SJCRH30 (cell line): ENCODE data around the gene SHISAL2A. TPM values are rescaled to one million over a fixed set of nuclear protein-coding genes. Genes with fewer than 3 reads are reported as not detected.

Experiments
- DNase-seq, 2 experiments: peaks; one replicate each; pipeline ENCODE4 v3.0.0-alpha.2; 2015 to 2020
- H3K27ac ChIP-seq: fragments of 250-450 bp; sonication (Bioruptor Pico); 2 replicates; pipeline ENCODE4 v1.5.1; 2020; ENCODE audit warnings: mild to moderate bottlenecking, moderate library complexity
- H3K27me3 ChIP-seq: fragments of 250-450 bp; sonication (Bioruptor Pico); 2 replicates; pipeline ENCODE4 v1.5.1; 2020; ENCODE audit warnings: mild to moderate bottlenecking, moderate library complexity
- H3K36me3 ChIP-seq: fragments of 250-450 bp; sonication (Bioruptor Pico); 2 replicates; pipeline ENCODE4 v1.5.1; 2020; ENCODE audit warnings: mild to moderate bottlenecking, moderate library complexity
- H3K4me1 ChIP-seq: fragments of 250-450 bp; sonication (Bioruptor Pico); 2 replicates; pipeline ENCODE4 v1.5.1; 2020; ENCODE audit warnings: mild to moderate bottlenecking, moderate library complexity
- H3K4me3 ChIP-seq: fragments of 250-450 bp; sonication (Bioruptor Pico); 2 replicates; pipeline ENCODE4 v1.5.1; 2020; ENCODE audit warnings: mild to moderate bottlenecking, moderate library complexity
- H3K9me3 ChIP-seq: fragments of 250-450 bp; sonication (Bioruptor Pico); replicated peaks from 2 replicates; pipeline ENCODE4 v1.5.1; 2020; ENCODE audit warnings: mild to moderate bottlenecking, moderate library complexity
- total RNA-seq: library from RNA; depleted of rRNA; stranded (reverse); fragments of >200 nt; shearing (Covaris generic); gene quantifications from 2 replicates; pipeline ENCODE4 v1.2.3, GENCODE V29; 2014

Gene SHISAL2A
- total RNA-seq, 1 experiment from 2014 or later, result not detected

DNA sequence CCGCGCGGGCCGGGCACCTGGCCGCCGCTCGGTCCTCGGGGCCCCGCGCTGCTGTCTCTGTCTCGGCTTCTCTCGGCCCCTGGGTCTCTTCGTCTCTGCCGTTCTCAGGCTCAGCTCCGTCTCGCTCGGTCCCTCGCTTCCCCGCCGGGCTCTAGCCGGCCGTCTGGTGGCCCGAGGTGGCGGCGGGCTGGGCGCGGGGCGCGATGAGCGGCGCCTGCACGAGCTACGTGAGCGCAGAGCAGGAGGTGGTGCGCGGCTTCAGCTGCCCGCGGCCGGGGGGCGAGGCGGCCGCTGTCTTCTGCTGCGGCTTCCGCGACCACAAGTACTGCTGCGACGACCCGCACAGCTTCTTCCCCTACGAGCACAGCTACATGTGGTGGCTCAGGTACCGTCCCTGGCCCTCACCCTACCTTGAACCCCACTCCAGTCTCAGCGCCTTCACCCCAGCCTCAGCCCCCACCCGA, 355 bp downstream of the SHISAL2A start:
- Histone ChIP-seq H3K27ac (no peak overlapping the region), H3K27me3 (no peaks in the 10 kb centered on the region), H3K4me1 (no peaks in the 10 kb centered on the region), H3K36me3 (no peaks in the 10 kb centered on the region), H3K4me3 (peak overlapping the region; percentile 27; the same call in 1 of the 2 replicates), H3K9me3 (no peaks in the 10 kb centered on the region)
- DNase-seq, result no peak

DNA sequence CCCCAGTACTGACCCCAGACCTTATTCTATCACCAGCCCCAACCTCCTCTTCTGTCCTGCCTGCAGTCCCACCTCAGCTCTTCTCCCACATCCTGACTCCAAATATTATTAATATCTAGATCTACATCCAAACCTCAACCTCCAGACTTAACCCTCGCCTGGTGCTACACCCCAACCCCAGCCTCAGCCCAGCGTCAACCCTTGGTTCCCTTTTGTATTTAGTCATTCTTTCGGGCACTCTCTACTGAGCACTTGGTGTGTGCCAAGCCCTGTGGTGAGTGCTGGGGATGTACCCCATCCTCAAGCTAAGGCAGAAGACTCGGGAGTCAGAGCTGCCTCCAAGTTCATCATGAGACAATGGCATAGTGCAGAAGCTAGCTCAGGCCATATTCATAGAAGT, 1.1 kb downstream of the SHISAL2A start:
- Histone ChIP-seq H3K36me3 (no peaks in the 10 kb centered on the region), H3K9me3 (no peaks in the 10 kb centered on the region)
- DNase-seq, result no peak

DNA sequence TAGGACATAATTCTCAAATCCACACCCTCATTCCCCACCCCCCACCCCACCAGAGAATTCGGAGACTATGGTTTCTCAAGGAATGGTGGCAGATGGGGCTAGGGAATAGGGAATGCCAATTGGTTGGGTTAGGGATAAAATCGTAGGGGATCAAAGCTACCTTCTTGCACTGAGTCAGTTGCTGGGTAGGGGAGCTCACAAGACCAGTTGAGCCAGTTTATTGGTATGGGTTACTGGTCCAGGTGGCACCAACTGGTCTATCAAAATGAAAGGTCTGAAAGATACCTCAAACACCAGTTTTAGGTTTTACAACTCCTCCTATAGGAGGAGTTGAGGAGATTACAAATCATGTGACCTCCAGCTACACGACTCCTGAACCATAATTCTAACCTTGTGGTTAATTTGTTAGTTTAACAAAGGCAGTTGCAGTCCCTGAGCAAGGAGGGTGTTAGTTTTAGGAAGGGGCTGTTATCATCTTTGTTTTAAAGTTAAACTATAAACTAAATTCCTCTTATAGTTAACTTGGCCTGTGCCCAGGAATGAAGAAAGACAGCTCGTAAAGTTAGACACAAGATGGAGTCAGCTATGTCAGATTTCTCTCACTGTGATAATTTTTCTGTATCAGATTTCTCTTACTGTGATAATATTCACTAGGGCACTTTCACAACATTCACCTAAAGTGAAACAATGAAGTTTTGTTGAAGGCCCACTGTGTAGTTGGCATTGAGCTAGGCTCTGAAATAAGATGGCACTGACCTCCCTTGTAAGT, 2.5 kb downstream of the SHISAL2A start:
- DNase-seq, result no peak
- Histone ChIP-seq H3K36me3 (no peaks in the 10 kb centered on the region), H3K4me3 (no peak overlapping the region), H3K9me3 (no peaks in the 10 kb centered on the region), H3K4me1 (no peaks in the 10 kb centered on the region), H3K27ac (no peak overlapping the region), H3K27me3 (no peaks in the 10 kb centered on the region)

More for the DNA sequence above, 1.1 kb downstream of the SHISAL2A start:
- Histone ChIP-seq H3K4me1 (no peaks in the 10 kb centered on the region), H3K4me3 (no peak overlapping the region), H3K27ac (no peak overlapping the region), H3K27me3 (no peaks in the 10 kb centered on the region)

DNA sequence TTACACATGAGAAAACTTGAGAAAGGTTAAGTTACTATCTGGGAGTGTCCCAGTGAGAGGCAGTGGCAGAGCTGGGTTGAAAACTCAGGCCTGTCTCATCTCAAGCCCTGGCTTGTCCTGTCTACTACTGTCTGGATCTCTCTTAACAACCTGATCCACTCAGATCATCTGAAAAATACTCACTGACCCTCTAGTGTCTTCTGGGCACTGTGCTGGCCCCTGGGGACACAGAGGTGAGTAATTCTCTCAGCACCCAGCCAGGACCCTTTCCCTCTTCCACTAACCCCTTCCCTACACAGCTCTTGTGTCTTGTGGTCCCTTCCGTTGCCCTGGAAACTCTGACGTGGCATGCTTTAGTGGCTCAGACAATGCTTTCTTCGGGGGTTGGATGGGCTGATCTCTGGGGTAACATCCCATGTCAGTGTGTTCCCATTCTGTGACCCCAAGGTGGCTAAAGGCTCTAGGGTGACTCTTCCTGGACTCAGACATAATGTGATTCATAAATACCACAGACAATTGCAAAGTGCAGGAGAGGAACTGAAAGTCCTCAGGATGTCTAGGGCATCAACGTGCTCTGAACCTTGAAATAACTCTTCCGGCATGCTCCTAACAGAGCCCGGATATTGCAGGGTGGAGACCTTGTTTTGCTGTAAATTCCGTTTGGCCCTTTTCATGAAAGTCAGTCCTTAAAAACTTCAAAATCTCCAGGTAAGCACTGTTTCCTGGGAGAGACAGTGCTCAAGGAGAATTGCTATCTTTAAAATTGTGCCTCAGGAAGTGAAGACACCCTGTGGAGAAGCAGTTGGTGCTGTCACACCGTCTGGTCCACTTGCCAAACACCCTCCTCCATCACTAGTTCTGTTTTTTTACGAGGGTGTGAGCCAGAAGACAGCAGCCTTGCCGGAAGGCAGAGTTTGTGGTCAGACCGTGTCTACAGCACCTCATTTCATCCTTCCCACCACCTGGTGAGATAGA, 4.0 kb downstream of the SHISAL2A start:
- Histone ChIP-seq H3K4me3 (no peak overlapping the region), H3K4me1 (no peaks in the 10 kb centered on the region), H3K27ac (no peak overlapping the region), H3K36me3 (no peaks in the 10 kb centered on the region), H3K27me3 (no peaks in the 10 kb centered on the region), H3K9me3 (no peaks in the 10 kb centered on the region)
- peak in 1 of 2 experiments; percentile 27 for DNase-seq

DNA sequence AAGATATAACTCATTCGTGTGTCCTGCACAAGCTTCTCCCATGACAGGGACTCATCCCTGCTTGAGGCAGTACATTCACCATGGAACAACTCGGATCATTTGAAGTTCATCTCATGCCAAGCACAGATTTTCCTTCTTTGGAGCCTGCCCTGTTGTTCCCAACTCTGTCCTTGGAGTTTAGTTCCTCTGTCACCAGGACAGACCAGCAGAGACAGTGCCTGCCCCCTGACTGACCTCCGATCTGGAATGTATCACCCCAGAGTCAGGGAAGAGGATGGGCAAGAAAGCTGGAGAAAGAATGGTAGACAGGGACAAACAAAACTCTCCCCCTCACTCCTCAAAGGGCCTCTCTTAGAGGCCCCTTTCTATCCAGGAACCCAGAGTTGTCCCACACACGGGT, 5.0 kb downstream of the SHISAL2A start:
- Histone ChIP-seq H3K36me3 (no peaks in the 10 kb centered on the region), H3K27me3 (no peaks in the 10 kb centered on the region), H3K4me3 (no peak overlapping the region), H3K4me1 (no peaks in the 10 kb centered on the region), H3K9me3 (no peaks in the 10 kb centered on the region), H3K27ac (no peak overlapping the region)
- DNase-seq, result no peak

DNA sequence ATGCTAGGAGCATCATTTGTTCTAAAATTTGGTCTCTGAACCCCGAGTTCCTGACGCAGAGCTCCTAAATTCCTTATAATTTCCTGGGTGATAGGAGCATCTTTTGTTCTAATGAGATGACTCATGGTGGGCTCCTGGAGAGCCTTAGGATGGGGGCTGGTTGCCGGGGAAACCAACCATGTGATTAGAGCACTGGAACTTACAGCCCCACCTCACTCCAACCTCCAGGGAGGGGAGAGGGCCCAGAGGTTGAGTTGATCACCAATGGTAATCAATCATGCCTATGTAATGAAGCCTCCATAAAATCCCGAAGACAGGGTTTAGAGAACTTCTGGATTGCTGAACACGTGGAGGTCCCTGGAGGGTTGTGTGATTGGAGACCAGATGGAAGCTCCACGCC, 7.7 kb downstream of the SHISAL2A start:
- no peak for DNase-seq
- no peaks in the 10 kb centered on the region for H3K9me3 ChIP-seq
- H3K4me3 ChIP-seq, result no peak overlapping the region
- H3K27ac ChIP-seq, result no peak overlapping the region
- H3K27me3 ChIP-seq, result no peaks in the 10 kb centered on the region
- no peaks in the 10 kb centered on the region for H3K4me1 ChIP-seq
- no peaks in the 10 kb centered on the region for H3K36me3 ChIP-seq

DNA sequence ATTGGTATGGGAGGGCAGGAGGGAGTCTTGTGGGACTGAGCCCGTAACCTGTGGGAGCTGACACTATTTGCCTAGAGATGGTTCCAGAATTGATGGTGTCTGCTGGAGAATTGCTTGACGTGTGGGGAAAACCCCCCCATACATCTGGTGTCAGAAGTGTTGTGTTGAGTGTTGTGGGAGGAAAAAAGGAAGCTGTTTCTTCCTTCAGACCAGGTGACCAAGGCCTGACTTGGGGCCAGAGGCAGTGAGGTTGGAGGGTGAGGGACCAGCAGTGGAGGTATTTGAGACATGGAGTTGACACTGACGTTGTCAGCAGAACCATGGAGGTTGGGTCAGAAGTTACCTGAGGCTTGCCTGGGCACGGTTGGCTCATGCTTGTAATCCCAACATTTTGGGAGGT, 8.3 kb downstream of the SHISAL2A start:
- Histone ChIP-seq H3K4me1 (no peaks in the 10 kb centered on the region), H3K27ac (no peak overlapping the region), H3K36me3 (no peaks in the 10 kb centered on the region), H3K9me3 (no peaks in the 10 kb centered on the region), H3K27me3 (no peaks in the 10 kb centered on the region), H3K4me3 (no peak overlapping the region)
- DNase-seq, result no peak

DNA sequence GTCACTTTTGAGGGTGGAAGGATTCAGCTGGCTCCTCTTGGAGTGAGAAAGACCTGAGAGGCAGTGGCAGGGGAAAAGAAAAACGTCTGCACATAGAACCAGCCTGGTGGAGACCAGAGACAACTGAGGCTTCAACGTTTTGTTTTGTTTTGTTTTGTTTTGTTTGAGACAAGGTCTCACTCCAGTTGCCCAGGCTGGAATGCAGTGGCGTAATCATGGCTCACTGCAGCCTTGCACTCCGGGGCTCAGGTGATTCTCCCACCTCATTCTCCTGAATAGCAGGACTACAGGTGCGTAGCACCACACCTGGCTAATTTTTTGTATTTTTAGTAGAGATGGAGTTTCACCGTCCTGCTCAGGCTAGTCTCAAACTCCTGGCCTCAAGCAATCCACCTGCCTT, 12.3 kb downstream of the SHISAL2A start:
- Histone ChIP-seq H3K36me3 (no peaks in the 10 kb centered on the region), H3K4me1 (no peaks in the 10 kb centered on the region), H3K9me3 (no peaks in the 10 kb centered on the region), H3K4me3 (no peak overlapping the region), H3K27ac (no peak overlapping the region), H3K27me3 (no peaks in the 10 kb centered on the region; the same call in 1 of the 2 replicates)
- DNase-seq, result no peak

DNA sequence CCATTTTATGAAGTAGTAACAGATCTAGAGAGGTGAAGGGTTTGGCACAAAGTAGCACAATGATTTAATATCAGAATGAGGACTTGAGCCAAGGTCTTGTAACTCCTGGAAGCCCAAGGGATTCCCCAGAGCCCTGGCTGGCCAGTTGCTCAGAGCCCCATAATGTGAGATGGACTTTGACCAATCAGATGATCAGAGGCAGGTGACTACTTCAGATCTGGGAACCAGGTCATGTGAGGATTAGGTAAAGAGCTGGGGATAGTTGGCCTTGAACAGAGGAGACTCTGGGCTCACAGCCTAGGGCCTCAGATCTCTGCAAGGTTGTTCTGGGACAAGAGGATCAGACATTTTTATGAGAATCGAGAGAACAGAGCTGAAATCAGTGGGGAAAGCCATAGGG, 18.9 kb downstream of the SHISAL2A start:
- no peaks in the 10 kb centered on the region for H3K9me3 ChIP-seq
- no peak overlapping the region for H3K4me3 ChIP-seq
- H3K27ac ChIP-seq, result no peak overlapping the region
- H3K36me3 ChIP-seq, result no peaks in the 10 kb centered on the region
- no peaks in the 10 kb centered on the region for H3K4me1 ChIP-seq
- no peak for DNase-seq
- H3K27me3 ChIP-seq, result peaks cover 3% of the 10 kb centered on the region; the same call in 1 of the 2 replicates

DNA sequence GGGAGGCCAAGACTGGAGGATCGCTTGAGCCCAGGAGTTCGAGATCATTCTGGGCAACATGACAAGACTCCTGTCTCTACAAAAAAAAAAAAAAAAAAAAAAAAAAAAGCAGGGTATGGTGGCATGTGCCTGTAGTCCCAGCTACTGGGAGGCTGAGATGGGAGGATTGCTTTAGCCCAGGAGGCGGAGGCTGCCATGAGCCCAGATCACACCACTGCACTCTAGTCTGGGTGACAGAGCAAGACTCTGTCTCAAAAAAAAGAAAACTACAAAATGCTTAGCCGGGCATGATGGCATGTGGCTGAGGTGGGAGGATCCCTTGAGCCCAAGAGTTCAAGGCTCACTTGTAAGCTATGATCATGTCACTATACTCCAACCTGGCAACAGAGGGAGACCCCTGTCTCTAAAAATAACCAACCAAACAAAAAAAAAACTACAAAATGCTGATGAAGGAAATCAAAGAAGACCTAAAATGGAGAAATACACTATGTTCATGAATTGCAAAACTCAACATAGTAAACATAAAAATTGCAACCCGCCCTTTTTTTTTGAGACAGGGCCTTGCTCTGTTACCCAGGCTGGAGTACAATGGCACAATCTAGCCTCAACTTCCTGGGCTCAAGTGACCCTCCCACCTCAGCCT, 20.4 kb downstream of the SHISAL2A start:
- no peaks in the 10 kb centered on the region for H3K4me1 ChIP-seq
- H3K36me3 ChIP-seq, result no peaks in the 10 kb centered on the region

DNA sequence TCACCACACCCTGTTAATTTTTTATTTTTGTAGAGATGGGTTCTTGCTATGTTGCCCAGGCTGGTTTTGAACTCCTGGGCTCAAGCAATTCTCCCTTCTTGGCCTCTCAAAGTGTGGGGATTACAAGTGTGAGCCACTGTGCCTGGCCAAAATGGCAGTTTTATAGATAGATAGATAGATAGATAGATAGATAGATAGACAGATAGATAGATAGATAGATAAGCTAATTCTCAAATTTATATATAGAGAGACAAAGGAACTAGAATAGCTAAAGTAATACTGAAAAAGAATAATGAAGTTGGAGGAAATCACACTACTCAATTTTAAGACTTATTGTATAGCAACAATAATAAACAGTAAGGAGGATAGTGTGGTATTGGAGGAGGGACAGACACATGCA, 21.1 kb downstream of the SHISAL2A start:
- DNase-seq, result no peak
- H3K9me3 ChIP-seq, result no peaks in the 10 kb centered on the region

More for the DNA sequence above, 20.4 kb downstream of the SHISAL2A start:
- peaks cover 3% of the 10 kb centered on the region; the same call in 1 of the 2 replicates for H3K27me3 ChIP-seq
- H3K4me3 ChIP-seq, result no peak overlapping the region
- DNase-seq, result no peak
- H3K9me3 ChIP-seq, result no peaks in the 10 kb centered on the region
- no peak overlapping the region for H3K27ac ChIP-seq

DNA sequence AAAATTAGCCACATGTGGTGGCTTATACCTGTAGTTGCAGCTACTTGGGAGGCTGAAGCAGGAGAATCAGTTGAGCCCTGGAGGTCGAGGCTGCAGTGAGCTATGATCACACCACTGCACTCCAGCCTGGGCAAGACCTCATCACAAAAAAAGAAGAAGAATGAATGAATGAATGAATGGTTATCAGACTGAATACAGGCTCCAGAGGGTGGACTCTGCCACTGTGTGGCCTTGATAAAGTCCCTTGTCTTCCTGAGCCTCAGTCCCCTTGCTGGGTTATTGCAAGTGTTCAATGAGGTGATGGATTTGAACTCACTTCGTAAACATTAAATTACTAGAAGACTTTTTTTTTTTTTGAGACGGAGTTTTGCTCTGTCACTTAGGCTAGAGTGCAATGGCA, 24.7 kb downstream of the SHISAL2A start:
- H3K4me1 ChIP-seq, result no peaks in the 10 kb centered on the region
- H3K27ac ChIP-seq, result no peak overlapping the region
- H3K27me3 ChIP-seq, result no peaks in the 10 kb centered on the region
- no peak for DNase-seq
- no peak overlapping the region for H3K4me3 ChIP-seq
- H3K36me3 ChIP-seq, result no peaks in the 10 kb centered on the region
- H3K9me3 ChIP-seq, result no peaks in the 10 kb centered on the region

More for the DNA sequence above, 21.1 kb downstream of the SHISAL2A start:
- Histone ChIP-seq H3K4me1 (no peaks in the 10 kb centered on the region), H3K27me3 (0 out of 2 replicates have a peak, but pooled peaks cover 3% of the 10 kb centered on the region), H3K27ac (no peak overlapping the region), H3K4me3 (no peak overlapping the region), H3K36me3 (no peaks in the 10 kb centered on the region)

DNA sequence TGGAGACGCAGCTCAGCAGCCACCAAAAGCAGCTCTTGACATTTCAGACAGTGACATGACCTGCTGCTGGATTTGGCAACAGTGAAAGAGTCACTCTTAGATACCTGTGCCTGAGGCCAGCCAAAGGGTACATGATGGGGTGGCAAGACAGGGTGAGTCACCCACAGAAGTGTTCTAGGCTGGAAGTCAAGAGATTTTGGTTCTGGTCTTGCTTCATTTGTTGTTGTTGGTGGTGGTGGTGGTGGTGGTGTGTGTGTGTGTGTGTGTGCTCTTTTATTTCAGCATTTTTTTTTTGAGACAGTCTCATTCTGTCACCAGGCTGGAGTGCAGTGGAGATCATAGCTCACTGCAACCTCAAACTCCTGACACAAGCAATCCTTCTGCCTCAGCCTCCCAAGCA, 25.8 kb downstream of the SHISAL2A start:
- no peak for DNase-seq
- Histone ChIP-seq H3K9me3 (no peaks in the 10 kb centered on the region), H3K4me1 (no peaks in the 10 kb centered on the region), H3K36me3 (no peaks in the 10 kb centered on the region), H3K4me3 (no peak overlapping the region), H3K27me3 (no peaks in the 10 kb centered on the region), H3K27ac (no peak overlapping the region)

DNA sequence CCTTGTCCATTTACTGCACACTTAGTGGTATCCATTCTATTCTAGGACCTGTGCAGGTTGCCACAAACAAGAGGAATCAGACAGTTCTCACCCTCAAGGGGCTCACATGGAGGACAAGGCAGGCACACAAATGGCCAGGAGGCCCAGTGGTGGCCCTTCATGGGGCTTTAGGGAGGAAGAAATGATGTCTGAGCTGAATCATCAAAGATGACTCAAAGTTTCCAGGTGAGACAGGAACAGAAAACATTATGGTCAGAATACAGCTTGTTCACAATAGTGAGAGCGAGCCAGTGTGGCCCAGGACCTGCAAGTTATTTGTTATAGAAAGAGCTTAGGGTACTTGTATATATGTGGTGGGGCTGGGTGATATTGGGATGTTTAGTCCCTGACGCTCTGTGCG, 26.4 kb downstream of the SHISAL2A start:
- no peaks in the 10 kb centered on the region for H3K27me3 ChIP-seq
- no peaks in the 10 kb centered on the region for H3K9me3 ChIP-seq
- H3K4me1 ChIP-seq, result no peaks in the 10 kb centered on the region
- no peak overlapping the region for H3K4me3 ChIP-seq
- DNase-seq, result no peak
- no peak overlapping the region for H3K27ac ChIP-seq
- H3K36me3 ChIP-seq, result no peaks in the 10 kb centered on the region
